DMS79 (cell line): ENCODE measurements around the gene TDP1.

ENCODE experiments used
- DNase-seq: peaks from one replicate; lab custom pipeline; 2025; lab: John Stamatoyannopoulos, UW

Gene TDP1

GRCh38 chr14:89941830-89942377, 13.8 kb upstream of the TDP1 start:
- DNase-seq: no peak

DNA sequence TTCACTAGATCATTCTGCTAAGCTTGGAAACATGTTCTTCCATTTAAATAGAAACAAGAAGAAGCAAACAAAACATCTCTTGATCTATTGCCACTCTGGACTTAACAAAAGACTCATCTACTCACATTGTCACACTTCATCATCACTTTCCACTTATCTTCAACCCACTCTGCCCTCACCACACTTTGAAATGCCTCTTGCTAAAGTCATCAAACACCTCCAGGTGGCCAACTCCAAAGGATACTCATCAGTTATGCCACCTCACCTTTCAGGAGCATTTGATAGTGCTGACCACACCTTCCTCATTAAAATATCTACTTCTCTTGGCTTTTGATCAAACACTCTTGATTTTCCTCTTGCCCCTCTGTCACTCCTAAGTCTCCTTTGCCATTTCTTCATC, 8.4 kb upstream of the TDP1 start:
- no peak for DNase-seq

DNA sequence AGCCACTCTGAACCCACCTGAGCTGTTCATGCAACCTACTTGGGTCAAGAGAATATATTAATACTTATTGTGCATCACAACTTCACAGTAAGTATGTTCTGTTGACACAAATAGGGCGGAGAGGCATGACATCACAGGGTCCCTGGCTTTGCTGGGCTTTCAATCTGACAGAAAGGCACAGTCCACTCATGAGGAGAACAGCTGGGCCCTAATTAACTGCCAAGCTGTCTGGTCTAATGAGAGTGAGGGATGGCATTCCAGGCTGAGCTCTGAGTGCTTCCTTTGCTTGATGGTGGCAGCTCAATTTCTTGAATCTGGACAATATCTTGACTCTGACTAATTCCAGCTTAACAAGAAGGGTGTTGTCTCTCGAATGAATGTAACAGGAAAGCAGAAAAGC, 3.2 kb upstream of the TDP1 start:
- no peak for DNase-seq

DNA sequence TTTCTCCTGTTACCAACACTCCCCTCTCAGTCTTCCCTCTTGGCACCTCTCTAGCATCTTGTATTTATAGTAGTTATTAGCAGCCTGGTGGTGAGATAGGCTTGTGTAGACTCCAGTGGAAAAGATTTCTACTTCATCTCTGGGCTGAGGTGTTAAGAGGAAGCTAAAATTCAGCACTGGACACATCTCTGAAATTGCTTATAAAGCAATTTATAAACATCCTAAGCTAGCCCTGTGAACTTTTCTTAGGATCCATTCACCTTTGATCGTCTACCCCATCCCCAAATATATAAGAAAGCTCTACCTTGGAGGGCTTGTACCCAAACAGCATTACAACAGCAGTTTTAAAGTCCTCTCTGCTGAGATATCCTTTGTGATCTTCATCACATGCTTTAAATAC, 2.1 kb upstream of the TDP1 start:
- DNase-seq: no peak

DNA sequence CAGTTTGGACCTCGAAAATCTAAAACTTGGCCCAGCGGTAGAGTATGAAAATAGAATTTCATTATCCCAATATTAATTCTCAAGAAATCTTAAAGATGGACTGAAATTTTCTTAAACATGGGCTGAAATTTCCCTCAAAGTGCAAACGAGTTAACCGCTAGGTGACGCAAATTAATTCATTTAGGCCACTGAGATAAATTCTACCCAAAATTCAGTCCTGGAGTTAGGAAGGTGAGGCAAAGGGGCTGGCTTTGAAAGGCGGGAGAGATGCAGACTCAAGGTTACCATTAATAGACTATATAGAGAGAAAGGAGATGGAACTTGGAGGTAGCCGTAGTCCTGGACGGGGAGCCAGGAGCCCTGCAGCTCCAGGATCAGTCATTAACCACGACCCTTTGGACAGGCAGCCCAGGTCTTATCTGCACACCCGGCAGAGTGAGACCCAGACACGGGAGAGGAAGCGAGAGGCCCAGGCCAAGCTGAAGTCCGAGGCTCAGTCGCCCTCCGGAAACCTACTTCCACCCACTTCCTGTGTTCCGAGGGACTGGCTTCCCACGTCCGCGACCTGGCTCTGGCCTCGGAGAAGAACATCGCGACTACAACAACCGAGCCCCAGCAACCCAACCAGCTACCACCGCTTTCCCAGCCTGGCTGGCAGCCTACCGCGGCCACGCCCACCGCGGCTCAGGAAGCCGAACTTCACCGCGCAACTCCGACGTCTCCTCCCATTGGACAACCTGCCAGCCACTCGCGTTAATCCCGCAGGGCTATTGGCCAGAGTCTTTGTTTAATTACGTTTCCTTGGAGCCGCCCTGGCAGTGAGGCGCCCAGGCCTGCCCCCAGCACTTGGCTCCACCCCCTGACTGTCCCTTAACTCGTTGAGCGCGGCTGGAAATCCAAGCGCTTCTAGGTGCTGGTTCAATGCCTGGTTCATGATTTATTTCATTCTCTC, 1.4 kb upstream of the TDP1 start, which contains the start of gene EFCAB11:
Gene EFCAB11, minus strand, starts transcription at position 661 of the 952 bp plus-strand sequence. Its CDS starts 70 bp downstream, at position 591.
- DNase-seq: peak; percentile 99

DNA sequence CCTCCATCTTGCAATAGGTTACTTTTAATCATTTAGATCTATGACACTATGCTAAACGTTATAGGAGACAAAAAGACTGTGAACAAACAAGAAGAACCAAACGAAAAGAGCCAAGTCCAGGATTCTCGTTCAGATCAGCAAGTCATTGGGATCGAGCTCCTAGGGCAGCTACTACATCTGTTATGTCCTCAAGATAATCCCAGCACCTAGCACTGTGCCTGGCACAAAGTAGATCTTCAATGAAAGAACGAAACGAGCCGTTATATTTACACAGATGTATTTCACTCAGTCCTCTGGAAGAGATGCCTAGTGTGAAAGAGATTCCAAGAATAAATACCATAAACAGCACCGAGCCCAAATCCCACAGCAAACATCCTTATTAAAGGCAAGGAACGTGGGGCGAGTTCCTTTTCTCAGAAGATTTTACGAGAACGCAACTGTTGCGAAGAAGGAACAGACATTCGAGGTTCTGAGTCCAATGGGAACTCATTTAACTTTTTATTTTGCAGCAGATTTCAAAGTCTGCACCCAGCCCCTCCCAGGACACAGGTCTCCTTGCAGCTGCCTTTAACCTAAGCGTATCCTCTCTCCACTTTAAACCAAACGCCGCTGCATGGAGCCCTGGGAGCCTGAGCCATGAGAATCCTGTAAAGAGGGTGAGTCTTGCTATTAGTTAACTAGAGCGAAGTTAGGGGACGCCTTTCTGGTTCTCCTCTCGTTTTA, 544 bp upstream of the TDP1 start:
- DNase-seq: no peak

GRCh38 chr14:89956661-89957009, 908 bp downstream of the TDP1 start:
- DNase-seq: no peak

DNA sequence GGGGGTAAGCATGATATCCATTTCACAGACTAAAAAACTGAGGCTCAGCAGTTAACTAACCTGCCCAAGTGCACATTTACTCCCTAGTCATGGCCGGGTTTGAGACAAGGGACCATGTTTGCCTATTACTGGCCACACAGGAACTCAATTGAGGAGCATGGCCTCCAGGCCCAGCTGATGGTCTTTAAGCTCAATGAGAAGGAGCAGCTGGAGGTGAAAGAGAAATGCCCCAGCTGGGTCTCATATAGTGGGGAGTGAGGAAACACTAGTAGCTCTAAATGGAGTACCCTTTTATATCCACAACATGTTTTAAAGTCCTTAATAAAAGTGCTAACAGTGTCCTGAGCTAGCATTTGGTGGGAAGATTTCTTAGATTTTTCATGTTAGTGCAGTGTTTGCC, 1.6 kb downstream of the TDP1 start:
- DNase-seq: no peak

DNA sequence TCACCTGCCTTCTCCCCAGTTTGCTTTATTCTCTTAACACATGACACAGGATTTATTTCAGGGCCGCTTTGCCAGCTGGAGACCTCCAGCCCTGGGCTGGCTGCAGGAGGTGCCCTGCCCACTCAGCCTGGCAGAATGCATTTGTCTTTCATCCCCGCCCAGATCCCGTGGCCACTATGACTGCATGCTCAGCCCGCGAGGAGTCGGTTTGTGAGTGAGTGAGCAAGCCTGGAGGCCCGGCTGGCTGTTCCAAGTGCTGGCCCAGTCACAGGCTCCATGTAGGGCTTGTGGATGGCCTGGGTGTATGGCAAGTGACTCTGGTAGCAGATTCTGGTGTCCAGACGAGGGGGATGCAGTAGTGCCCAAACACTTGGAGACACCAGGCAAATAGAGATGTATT, 2.1 kb downstream of the TDP1 start:
- no peak for DNase-seq

DNA sequence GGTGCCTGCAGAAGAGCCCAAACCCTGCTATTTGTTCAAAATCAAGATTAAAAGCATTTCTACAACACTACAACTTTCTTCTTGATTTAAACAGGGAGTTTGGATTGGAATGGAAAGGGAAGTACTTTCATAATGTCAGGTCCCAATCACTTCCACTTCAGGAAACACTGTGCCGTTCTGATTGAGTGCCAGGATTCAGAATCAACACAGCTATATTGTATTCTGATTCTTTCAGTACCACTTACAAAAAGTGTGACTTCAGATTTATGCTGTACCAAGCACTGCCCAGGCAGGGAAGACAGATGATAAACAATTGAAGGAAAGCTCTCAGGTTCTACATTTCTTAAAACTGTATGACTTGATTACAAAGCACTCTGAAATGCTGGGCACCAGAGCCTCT, 3.2 kb downstream of the TDP1 start:
- no peak for DNase-seq

DNA sequence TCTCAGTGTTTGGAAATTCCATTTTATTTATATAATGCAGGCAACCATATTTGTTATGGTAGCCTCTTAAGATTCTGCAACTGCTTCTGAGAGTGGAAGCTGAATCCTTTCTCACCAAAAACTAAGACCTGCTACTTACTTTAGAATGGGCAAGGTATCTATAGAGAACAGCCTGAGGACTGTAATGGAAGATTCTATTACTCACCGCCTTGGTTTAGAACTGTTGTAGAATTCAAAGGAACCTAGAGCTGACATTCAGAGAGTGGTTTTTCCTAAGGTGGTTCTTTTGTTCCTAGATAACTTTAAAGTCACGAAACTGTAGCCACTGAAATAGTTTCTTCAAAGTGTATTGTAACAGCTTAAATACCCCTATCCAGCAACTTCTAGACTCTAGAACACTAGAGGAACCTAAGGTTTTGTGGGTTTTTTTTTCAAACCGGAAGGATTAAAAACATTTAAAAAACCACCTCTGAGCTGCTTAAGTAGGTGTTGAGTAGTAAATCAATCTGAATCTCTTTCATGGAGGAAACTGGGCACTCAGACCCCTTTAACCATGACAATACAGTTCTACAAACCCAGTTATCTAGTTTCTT, 4.2 kb downstream of the TDP1 start:
- DNase-seq: no peak

GRCh38 chr14:89960914-89961313, 5.2 kb downstream of the TDP1 start:
- DNase-seq: no peak

- DNase-seq: peak; percentile 99
Observed at GRCh38 chr14:89963288-89963978, 7.7 kb downstream of the TDP1 start.

- DNase-seq: no peak
Observed at GRCh38 chr14:89965839-89966238, 10.1 kb downstream of the TDP1 start.

GRCh38 chr14:89973234-89973823, 17.6 kb downstream of the TDP1 start:
- peak; percentile 50 for DNase-seq

- no peak for DNase-seq
Observed at GRCh38 chr14:89977668-89978067, 21.9 kb downstream of the TDP1 start.

GRCh38 chr14:89978656-89979055, 22.9 kb downstream of the TDP1 start:
- DNase-seq: no peak

DNA sequence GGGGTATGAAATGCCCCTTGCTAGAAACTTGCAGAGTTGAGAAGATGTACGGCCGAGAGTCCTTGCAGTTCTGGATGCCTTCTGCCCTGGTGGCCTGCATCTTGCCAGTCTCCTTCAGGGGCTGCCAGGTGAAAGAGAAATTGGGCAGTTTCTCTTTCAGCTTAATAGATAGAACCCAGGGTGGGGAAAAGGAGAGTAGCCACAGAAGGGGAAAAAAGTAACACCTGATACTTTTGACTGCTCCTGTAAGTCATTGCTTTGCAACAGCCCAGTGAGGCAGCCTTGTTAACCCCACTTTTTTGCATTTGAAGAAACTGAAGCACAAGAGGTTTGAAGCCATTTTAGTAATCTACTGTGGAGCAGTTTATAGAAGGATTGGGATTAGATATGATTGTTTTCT, 27.6 kb downstream of the TDP1 start:
- no peak for DNase-seq

DNA sequence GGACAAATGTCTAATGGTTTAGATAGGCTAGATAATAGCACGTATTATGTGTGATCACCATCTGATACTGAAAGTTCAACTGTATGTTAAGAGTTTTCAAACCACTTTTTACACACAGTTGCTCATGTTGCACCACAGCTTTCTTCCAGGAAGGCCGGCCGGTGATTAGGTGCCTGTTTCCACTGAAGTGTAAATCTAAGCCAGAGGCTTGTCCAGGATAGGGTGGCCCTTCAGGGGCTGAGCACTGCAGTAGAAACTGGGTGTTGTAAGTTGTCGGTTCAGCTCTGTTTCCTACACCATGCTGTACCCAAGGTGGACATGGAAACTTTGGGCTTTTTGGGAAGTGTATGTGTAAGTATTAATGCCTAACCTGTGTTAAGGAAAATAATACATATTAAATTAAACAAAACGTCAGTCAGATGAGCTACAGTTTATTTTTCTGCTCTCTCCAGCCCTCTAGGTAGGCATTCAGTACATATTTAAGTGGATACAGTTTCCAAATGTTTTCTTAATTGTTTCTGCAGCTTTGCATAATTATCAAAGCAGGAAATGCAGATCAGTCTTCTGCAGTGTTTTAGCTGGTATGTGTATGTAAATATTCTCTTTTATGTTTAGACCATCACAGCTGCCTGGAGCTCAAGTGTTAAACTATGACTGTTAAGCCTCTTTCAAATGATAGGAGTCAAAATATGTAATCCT, 30.9 kb downstream of the TDP1 start:
- no peak for DNase-seq

GRCh38 chr14:89987161-89987475, 31.4 kb downstream of the TDP1 start:
- DNase-seq: no peak

GRCh38 chr14:89988787-89989186, 33.1 kb downstream of the TDP1 start:
- no peak for DNase-seq
